Suprapubic skin (tissue), 4 donors: ENCODE data around the gene MFSD6. TPM values are rescaled to one million over a fixed set of nuclear protein-coding genes. Genes with fewer than 3 reads are reported as not detected.

Experiments
- DNase-seq, 2 donors: peaks; one replicate each; pipeline ENCODE4 v3.0.0-alpha.2; 2019; ENCODE audit warnings: low spot score in 2 of 2
- H3K27ac ChIP-seq: fragments of 200-600 bp; sonication (generic); one replicate; pipeline ENCODE4 v1.5.1; 2019
- H3K27me3 ChIP-seq: fragments of 200-600 bp; sonication (generic); one replicate; pipeline ENCODE4 v1.5.1; 2019
- H3K36me3 ChIP-seq: fragments of 200-600 bp; sonication (generic); one replicate; pipeline ENCODE4 v1.5.1; 2019
- H3K4me1 ChIP-seq: fragments of 200-600 bp; sonication (generic); one replicate; pipeline ENCODE4 v1.5.1; 2019
- H3K4me3 ChIP-seq: fragments of 200-600 bp; sonication (generic); one replicate; pipeline ENCODE4 v1.5.1; 2019; ENCODE audit warnings: mild to moderate bottlenecking
- H3K9me3 ChIP-seq: fragments of 200-600 bp; sonication (generic); one replicate; pipeline ENCODE4 v1.5.1; 2019
- CTCF ChIP-seq, 2 donors: fragments of 200-600 bp in 1 of 2; fragments of 450-650 bp in 1 of 2; sonication (generic) in 1 of 2; IDR thresholded peaks; one replicate each; pipeline ENCODE4 v1.5.1; 2016 to 2019; ENCODE audit warnings: antibody characterized with exemption in 2 of 2, mild to moderate bottlenecking in 1 of 2, moderate library complexity in 1 of 2
- EP300 ChIP-seq: sonication (generic); formaldehyde crosslinking; IDR thresholded peaks from one replicate; pipeline ENCODE4 v1.6.1; 2017; ENCODE audit warnings: antibody characterized with exemption
- POLR2A ChIP-seq, 2 donors: fragments of 450-650 bp; IDR thresholded peaks; one replicate each; pipeline ENCODE4 v1.6.1; 2017; ENCODE audit warnings: antibody characterized with exemption in 2 of 2, mild to moderate bottlenecking in 2 of 2, moderate library complexity in 2 of 2
- POLR2AphosphoS5 ChIP-seq, 3 donors: sonication (generic); formaldehyde crosslinking; IDR thresholded peaks; one replicate each; pipeline ENCODE4 v1.6.1; 2017; ENCODE audit warnings: antibody characterized with exemption in 3 of 3
- WGBS: methylation state at CpG from one replicate; pipeline ENCODE4 v1.1.5; 2018; 5-methylcytosine and 5-hydroxymethylcytosine counted together
- total RNA-seq, 4 donors: library from RNA; depleted of rRNA; stranded (reverse); fragments of >200 nt; gene quantifications; one replicate each; pipeline ENCODE4 v1.1.0, GENCODE V29; 2016

The MFSD6 gene
- total RNA-seq, 4 donors from 2014 or later: 182 to 295 (median 199) TPM

GRCh38 chr2:190540048-190540447, 131.9 kb downstream of the MFSD6 start:
- TF ChIP-seq POLR2A (IDR thresholded peaks at IDR 0.05) (no peak), POLR2AphosphoS5 (IDR thresholded peaks at IDR 0.05) (no peak), EP300 (no peak), CTCF (IDR thresholded peaks at IDR 0.05) (no peak)
- no peak overlapping the region for H3K27ac ChIP-seq
- H3K27me3 ChIP-seq: no peaks in the 10 kb centered on the region
- H3K4me3 ChIP-seq: no peak overlapping the region
- H3K36me3 ChIP-seq: no peaks in the 10 kb centered on the region
- no peak for DNase-seq
- peaks cover 8% of the 10 kb centered on the region for H3K4me1 ChIP-seq
- peaks cover 21% of the 10 kb centered on the region for H3K9me3 ChIP-seq
- WGBS: 89% methylated on average over 6 of the region's 6 CpGs

- peak overlapping the region; percentile 15 for H3K4me3 ChIP-seq
- H3K9me3 ChIP-seq: peaks cover 2% of the 10 kb centered on the region
- 46% methylated on average over 3 of the region's 3 CpGs for WGBS
- no peak overlapping the region for H3K27ac ChIP-seq
- H3K4me1 ChIP-seq: peaks cover 5% of the 10 kb centered on the region
- H3K36me3 ChIP-seq: no peaks in the 10 kb centered on the region
- TF ChIP-seq POLR2A (IDR thresholded peaks at IDR 0.05): no peak
- no peak for TF ChIP-seq CTCF (IDR thresholded peaks at IDR 0.05)
- no peak for TF ChIP-seq POLR2AphosphoS5 (IDR thresholded peaks at IDR 0.05)
- TF ChIP-seq EP300: no peak
- no peak for DNase-seq
- H3K27me3 ChIP-seq: no peaks in the 10 kb centered on the region
Measured at GRCh38 chr2:190545093-190545492, 136.9 kb downstream of the MFSD6 start.

- no peak for DNase-seq
- TF ChIP-seq CTCF (IDR thresholded peaks at IDR 0.05) (no peak), POLR2A (IDR thresholded peaks at IDR 0.05) (no peak), EP300 (no peak), POLR2AphosphoS5 (IDR thresholded peaks at IDR 0.05) (no peak)
- Histone ChIP-seq H3K9me3 (no peaks in the 10 kb centered on the region), H3K27ac (no peak overlapping the region), H3K4me3 (peak overlapping the region; percentile 15), H3K27me3 (no peaks in the 10 kb centered on the region), H3K36me3 (no peaks in the 10 kb centered on the region), H3K4me1 (peaks cover 5% of the 10 kb centered on the region)
- WGBS: 66% methylated on average over 5 of the region's 5 CpGs
Measured at GRCh38 chr2:190545555-190546385, 137.6 kb downstream of the MFSD6 start.

GRCh38 chr2:190546734-190547133, 138.6 kb downstream of the MFSD6 start:
- Histone ChIP-seq H3K27ac (no peak overlapping the region), H3K4me3 (no peak overlapping the region), H3K4me1 (peaks cover 5% of the 10 kb centered on the region), H3K9me3 (no peaks in the 10 kb centered on the region), H3K27me3 (no peaks in the 10 kb centered on the region), H3K36me3 (no peaks in the 10 kb centered on the region)
- no peak for TF ChIP-seq POLR2A (IDR thresholded peaks at IDR 0.05)
- no peak for TF ChIP-seq CTCF (IDR thresholded peaks at IDR 0.05)
- no peak for TF ChIP-seq POLR2AphosphoS5 (IDR thresholded peaks at IDR 0.05)
- TF ChIP-seq EP300: no peak
- DNase-seq: no peak
- WGBS: 84% methylated on average over 3 of the region's 3 CpGs

GRCh38 chr2:190547886-190548285, 139.7 kb downstream of the MFSD6 start:
- Histone ChIP-seq H3K36me3 (no peaks in the 10 kb centered on the region), H3K27me3 (no peaks in the 10 kb centered on the region), H3K27ac (no peak overlapping the region), H3K9me3 (no peaks in the 10 kb centered on the region), H3K4me1 (peaks cover 5% of the 10 kb centered on the region), H3K4me3 (no peak overlapping the region)
- DNase-seq: no peak
- TF ChIP-seq CTCF (IDR thresholded peaks at IDR 0.05) (no peak), EP300 (no peak), POLR2A (IDR thresholded peaks at IDR 0.05) (no peak), POLR2AphosphoS5 (IDR thresholded peaks at IDR 0.05) (no peak)
